Effector memory CD8-positive, alpha-beta T cell (primary cell): ENCODE data around the gene RPS6KA5.

ENCODE experiments used
- ATAC-seq: fragments of 150-1000 bp; cut with Tn5 transposase; replicated peaks from 2 replicates; pipeline ENCODE4 v1.10.0; 2021; ENCODE audit warnings: mild to moderate bottlenecking, moderate library complexity
- DNase-seq, 3 experiments: peaks; one replicate each; pipeline ENCODE4 v3.0.0; 2021
- H3K27ac Mint-ChIP-seq, 2 donors: one replicate each; pipeline ENCODE4 v1.8.0; 2022; ENCODE audit warnings: mild to moderate bottlenecking in 2 of 2, mixed read lengths in 2 of 2, moderate library complexity in 2 of 2
- H3K27me3 Mint-ChIP-seq, 2 donors: one replicate each; pipeline ENCODE4 v1.8.0; 2022; ENCODE audit warnings: mixed read lengths in 2 of 2
- H3K36me3 Mint-ChIP-seq: one replicate; pipeline ENCODE4 v1.8.0; 2022; ENCODE audit warnings: mild to moderate bottlenecking, moderate library complexity, mixed read lengths; ENCODE audit not compliant: insufficient read depth
- H3K4me1 Mint-ChIP-seq, 2 donors: one replicate each; pipeline ENCODE4 v1.8.0; 2022; ENCODE audit warnings: low read depth in 2 of 2, mixed read lengths in 2 of 2
- H3K4me3 Mint-ChIP-seq, 2 donors: one replicate each; pipeline ENCODE4 v1.8.0; 2022; ENCODE audit warnings: mild to moderate bottlenecking in 2 of 2, mixed read lengths in 2 of 2, moderate library complexity in 2 of 2
- H3K9me3 Mint-ChIP-seq, 2 donors: one replicate each; pipeline ENCODE4 v1.8.0; 2022; ENCODE audit warnings: mixed read lengths in 2 of 2

The RPS6KA5 gene

GRCh38 chr14:90911121-90911520, 149.3 kb downstream of the RPS6KA5 start:
- no peak for ATAC-seq
- Mint-ChIP-seq H3K9me3 (no peaks in the 10 kb centered on the region), H3K36me3 (peaks cover 7% of the 10 kb centered on the region), H3K27ac (peak overlapping the region in 1 of 2 donors; percentile 25), H3K4me1 (peaks cover 0 to 2% of the 10 kb centered on the region in 2 donors), H3K27me3 (no peaks in the 10 kb centered on the region), H3K4me3 (no peak overlapping the region)
- no peak for DNase-seq

GRCh38 chr14:90907178-90907577, 153.3 kb downstream of the RPS6KA5 start:
- Mint-ChIP-seq H3K9me3 (no peaks in the 10 kb centered on the region), H3K27me3 (no peaks in the 10 kb centered on the region), H3K4me1 (no peaks in the 10 kb centered on the region), H3K4me3 (no peak overlapping the region), H3K36me3 (peaks cover 5% of the 10 kb centered on the region), H3K27ac (peak overlapping the region in 1 of 2 donors; percentile 41)
- ATAC-seq, result no peak
- no peak for DNase-seq

- no peaks in the 10 kb centered on the region for H3K27me3 Mint-ChIP-seq
- ATAC-seq (no peak), DNase-seq (no peak)
- H3K4me3 Mint-ChIP-seq, result no peak overlapping the region
- peak overlapping the region in 1 of 2 donors; percentile 57 for H3K27ac Mint-ChIP-seq
- no peaks in the 10 kb centered on the region for H3K9me3 Mint-ChIP-seq
- peaks cover 10% of the 10 kb centered on the region for H3K36me3 Mint-ChIP-seq
- no peaks in the 10 kb centered on the region for H3K4me1 Mint-ChIP-seq
Observed at GRCh38 chr14:90905531-90905930, 154.9 kb downstream of the RPS6KA5 start.

- Mint-ChIP-seq H3K27ac (no peak overlapping the region), H3K27me3 (no peaks in the 10 kb centered on the region), H3K36me3 (peaks cover 24% of the 10 kb centered on the region), H3K9me3 (no peaks in the 10 kb centered on the region), H3K4me3 (no peak overlapping the region), H3K4me1 (no peaks in the 10 kb centered on the region)
- DNase-seq (peak; percentile 49 to 55 (median 51)), ATAC-seq (peak; percentile 87)
Observed at GRCh38 chr14:90903101-90903500, 157.3 kb downstream of the RPS6KA5 start.

GRCh38 chr14:90900476-90901083, 159.9 kb downstream of the RPS6KA5 start:
- Mint-ChIP-seq H3K9me3 (no peaks in the 10 kb centered on the region), H3K27me3 (no peaks in the 10 kb centered on the region), H3K36me3 (peaks cover 41% of the 10 kb centered on the region), H3K4me3 (no peak overlapping the region), H3K4me1 (no peaks in the 10 kb centered on the region), H3K27ac (no peak overlapping the region)
- no peak for DNase-seq
- ATAC-seq, result no peak

- no peak for DNase-seq
- Mint-ChIP-seq H3K27me3 (no peaks in the 10 kb centered on the region), H3K36me3 (peaks cover 45% of the 10 kb centered on the region), H3K4me1 (no peaks in the 10 kb centered on the region), H3K4me3 (no peak overlapping the region), H3K9me3 (no peaks in the 10 kb centered on the region), H3K27ac (no peak overlapping the region)
- ATAC-seq, result no peak
Observed at GRCh38 chr14:90897022-90897421, 163.4 kb downstream of the RPS6KA5 start.

- ATAC-seq, result no peak
- H3K36me3 Mint-ChIP-seq, result peaks cover 39% of the 10 kb centered on the region
- no peaks in the 10 kb centered on the region for H3K4me1 Mint-ChIP-seq
- no peak overlapping the region for H3K4me3 Mint-ChIP-seq
- no peaks in the 10 kb centered on the region for H3K9me3 Mint-ChIP-seq
- no peaks in the 10 kb centered on the region for H3K27me3 Mint-ChIP-seq
- no peak overlapping the region for H3K27ac Mint-ChIP-seq
- DNase-seq, result no peak
Observed at GRCh38 chr14:90894241-90894640, 166.2 kb downstream of the RPS6KA5 start.

GRCh38 chr14:90893510-90893909, 166.9 kb downstream of the RPS6KA5 start:
- no peak overlapping the region for H3K4me3 Mint-ChIP-seq
- peaks cover 38% of the 10 kb centered on the region for H3K36me3 Mint-ChIP-seq
- no peaks in the 10 kb centered on the region for H3K27me3 Mint-ChIP-seq
- no peaks in the 10 kb centered on the region for H3K4me1 Mint-ChIP-seq
- DNase-seq (no peak), ATAC-seq (no peak)
- no peaks in the 10 kb centered on the region for H3K9me3 Mint-ChIP-seq
- no peak overlapping the region for H3K27ac Mint-ChIP-seq

GRCh38 chr14:90892970-90893369, 167.5 kb downstream of the RPS6KA5 start:
- Mint-ChIP-seq H3K27ac (no peak overlapping the region), H3K36me3 (peaks cover 36% of the 10 kb centered on the region), H3K4me1 (no peaks in the 10 kb centered on the region), H3K9me3 (no peaks in the 10 kb centered on the region), H3K27me3 (no peaks in the 10 kb centered on the region), H3K4me3 (no peak overlapping the region)
- DNase-seq, result no peak
- ATAC-seq, result no peak

GRCh38 chr14:90891326-90891725, 169.1 kb downstream of the RPS6KA5 start:
- Mint-ChIP-seq H3K36me3 (peaks cover 29% of the 10 kb centered on the region), H3K4me3 (no peak overlapping the region), H3K27ac (no peak overlapping the region), H3K9me3 (no peaks in the 10 kb centered on the region), H3K4me1 (no peaks in the 10 kb centered on the region), H3K27me3 (no peaks in the 10 kb centered on the region)
- DNase-seq (no peak), ATAC-seq (no peak)

GRCh38 chr14:90890322-90891020, 170.0 kb downstream of the RPS6KA5 start:
- peaks cover 24% of the 10 kb centered on the region for H3K36me3 Mint-ChIP-seq
- H3K4me3 Mint-ChIP-seq, result no peak overlapping the region
- no peak for DNase-seq
- no peak for ATAC-seq
- no peak overlapping the region for H3K27ac Mint-ChIP-seq
- no peaks in the 10 kb centered on the region for H3K9me3 Mint-ChIP-seq
- H3K27me3 Mint-ChIP-seq, result no peaks in the 10 kb centered on the region
- no peaks in the 10 kb centered on the region for H3K4me1 Mint-ChIP-seq

- no peak overlapping the region for H3K27ac Mint-ChIP-seq
- ATAC-seq (no peak), DNase-seq (no peak)
- peaks cover 33% of the 10 kb centered on the region for H3K36me3 Mint-ChIP-seq
- H3K4me3 Mint-ChIP-seq, result no peak overlapping the region
- H3K27me3 Mint-ChIP-seq, result no peaks in the 10 kb centered on the region
- H3K9me3 Mint-ChIP-seq, result peaks cover 2 to 10% of the 10 kb centered on the region in 2 donors
- no peaks in the 10 kb centered on the region for H3K4me1 Mint-ChIP-seq
Observed at GRCh38 chr14:90886297-90886815, 174.1 kb downstream of the RPS6KA5 start.

GRCh38 chr14:90883782-90884181, 176.7 kb downstream of the RPS6KA5 start:
- no peaks in the 10 kb centered on the region for H3K27me3 Mint-ChIP-seq
- DNase-seq (no peak), ATAC-seq (no peak)
- no peak overlapping the region for H3K27ac Mint-ChIP-seq
- H3K9me3 Mint-ChIP-seq, result peaks cover 2 to 10% of the 10 kb centered on the region in 2 donors
- H3K4me1 Mint-ChIP-seq, result no peaks in the 10 kb centered on the region
- peaks cover 27% of the 10 kb centered on the region for H3K36me3 Mint-ChIP-seq
- no peak overlapping the region for H3K4me3 Mint-ChIP-seq

- Mint-ChIP-seq H3K4me3 (no peak overlapping the region), H3K36me3 (peaks cover 26% of the 10 kb centered on the region), H3K4me1 (no peaks in the 10 kb centered on the region), H3K27me3 (no peaks in the 10 kb centered on the region), H3K27ac (no peak overlapping the region), H3K9me3 (peaks cover 2 to 10% of the 10 kb centered on the region in 2 donors)
- no peak for ATAC-seq
- no peak for DNase-seq
Observed at GRCh38 chr14:90883197-90883596, 177.2 kb downstream of the RPS6KA5 start.
